Epithelial cell of esophagus (primary cell): ENCODE data around the gene SORCS2.

ENCODE experiments used
- DNase-seq: peaks from one replicate; pipeline ENCODE4 v3.0.0; 2010; ENCODE audit warnings: low read depth
- H3K4me3 ChIP-seq: 2 replicates; pipeline ENCODE4 v1.5.1; 2011; ENCODE audit warnings: mild to moderate bottlenecking, low read length, control low read depth
- CTCF ChIP-seq: IDR thresholded peaks from 2 replicates; pipeline ENCODE4 v1.5.1; 2011; ENCODE audit warnings: low read depth, mild to moderate bottlenecking, low read length, control low read depth, inconsistent platforms; ENCODE audit not compliant: insufficient read depth; ENCODE audit errors: missing control alignments

Gene SORCS2

GRCh38 chr4:7538518-7538917 is 346.2 kb downstream of the SORCS2 start:
- no peak for TF ChIP-seq CTCF
- no peak overlapping the region for H3K4me3 ChIP-seq
- no peak for DNase-seq

GRCh38 chr4:7539186-7539585 is 346.8 kb downstream of the SORCS2 start:
- DNase-seq: no peak
- no peak for TF ChIP-seq CTCF
- no peak overlapping the region for H3K4me3 ChIP-seq

GRCh38 chr4:7539659-7540058 is 347.3 kb downstream of the SORCS2 start:
- no peak for DNase-seq
- no peak overlapping the region for H3K4me3 ChIP-seq

GRCh38 chr4:7540206-7540605 is 347.9 kb downstream of the SORCS2 start:
- no peak for DNase-seq
- TF ChIP-seq CTCF: no peak
- no peak overlapping the region for H3K4me3 ChIP-seq

More at GRCh38 chr4:7539659-7540058, 347.3 kb downstream of the SORCS2 start:
- TF ChIP-seq CTCF: no peak

GRCh38 chr4:7540654-7541413 is 348.5 kb downstream of the SORCS2 start:
- no peak for TF ChIP-seq CTCF
- DNase-seq: no peak
- H3K4me3 ChIP-seq: no peak overlapping the region

- no peak overlapping the region for H3K4me3 ChIP-seq
- DNase-seq: no peak
- TF ChIP-seq CTCF: no peak
Observed at GRCh38 chr4:7541414-7541810, 349.1 kb downstream of the SORCS2 start.

- H3K4me3 ChIP-seq: no peak overlapping the region
- no peak for DNase-seq
- no peak for TF ChIP-seq CTCF
Observed at GRCh38 chr4:7542781-7543180, 350.4 kb downstream of the SORCS2 start.
